ENCODE measurements around the gene ATXN7.

The ATXN7 gene

DNA sequence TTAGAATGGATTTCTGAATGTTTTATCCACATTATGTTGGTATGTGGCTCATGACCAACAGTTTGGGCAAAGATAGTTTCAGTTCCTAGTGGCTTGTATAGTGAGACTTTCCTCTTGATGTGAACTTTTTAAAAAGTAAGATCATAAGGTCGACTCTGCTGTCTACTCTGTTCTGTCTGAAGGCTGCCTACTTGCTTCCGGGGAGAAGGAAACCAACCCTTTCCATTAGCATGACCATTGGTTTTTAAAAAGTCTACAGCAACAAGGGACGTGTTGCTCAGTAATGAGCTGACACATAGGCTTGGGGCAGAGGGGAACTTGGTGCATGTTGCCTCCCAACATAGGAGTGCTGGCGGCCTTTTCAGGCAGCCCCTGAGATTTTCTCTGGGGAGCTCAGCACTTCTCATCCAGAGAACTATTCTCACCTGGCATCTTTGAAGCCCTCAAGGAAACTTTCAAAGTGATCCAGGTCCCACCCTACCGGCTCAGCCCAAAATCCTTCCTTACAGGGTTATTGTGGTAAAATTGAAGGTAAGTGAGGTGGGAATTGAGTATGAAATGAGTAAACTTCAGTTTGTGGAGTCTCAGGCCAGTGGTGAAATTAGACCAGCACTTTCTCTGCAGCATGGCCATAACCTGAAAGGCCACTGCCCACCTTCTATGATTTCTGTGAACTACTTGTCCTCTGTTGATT lies 129.0 kb downstream of the ATXN7 start:
- Histone ChIP-seq H3K27me3 (replicated peaks; ENCODE audit: control insufficient read depth, insufficient read depth, low read length) (no peaks in the 10 kb centered on the region), H3K4me3 (replicated peaks; ENCODE audit: low read depth, low read length) (no peak overlapping the region), H3K36me3 (ENCODE audit: control insufficient read depth, insufficient read depth, low read length) (peaks cover 35% of the 10 kb centered on the region)
- no peak for DNase-seq (ENCODE audit: extremely low read depth, insufficient read length)
- TF ChIP-seq, protein P1, sequence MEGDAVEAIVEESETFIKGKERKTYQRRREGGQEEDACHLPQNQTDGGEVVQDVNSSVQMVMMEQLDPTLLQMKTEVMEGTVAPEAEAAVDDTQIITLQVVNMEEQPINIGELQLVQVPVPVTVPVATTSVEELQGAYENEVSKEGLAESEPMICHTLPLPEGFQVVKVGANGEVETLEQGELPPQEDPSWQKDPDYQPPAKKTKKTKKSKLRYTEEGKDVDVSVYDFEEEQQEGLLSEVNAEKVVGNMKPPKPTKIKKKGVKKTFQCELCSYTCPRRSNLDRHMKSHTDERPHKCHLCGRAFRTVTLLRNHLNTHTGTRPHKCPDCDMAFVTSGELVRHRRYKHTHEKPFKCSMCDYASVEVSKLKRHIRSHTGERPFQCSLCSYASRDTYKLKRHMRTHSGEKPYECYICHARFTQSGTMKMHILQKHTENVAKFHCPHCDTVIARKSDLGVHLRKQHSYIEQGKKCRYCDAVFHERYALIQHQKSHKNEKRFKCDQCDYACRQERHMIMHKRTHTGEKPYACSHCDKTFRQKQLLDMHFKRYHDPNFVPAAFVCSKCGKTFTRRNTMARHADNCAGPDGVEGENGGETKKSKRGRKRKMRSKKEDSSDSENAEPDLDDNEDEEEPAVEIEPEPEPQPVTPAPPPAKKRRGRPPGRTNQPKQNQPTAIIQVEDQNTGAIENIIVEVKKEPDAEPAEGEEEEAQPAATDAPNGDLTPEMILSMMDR (IDR thresholded peaks at IDR 0.05; ENCODE audit: insufficient read depth, low read length, poor library complexity, severe bottlenecking): no peak

DNA sequence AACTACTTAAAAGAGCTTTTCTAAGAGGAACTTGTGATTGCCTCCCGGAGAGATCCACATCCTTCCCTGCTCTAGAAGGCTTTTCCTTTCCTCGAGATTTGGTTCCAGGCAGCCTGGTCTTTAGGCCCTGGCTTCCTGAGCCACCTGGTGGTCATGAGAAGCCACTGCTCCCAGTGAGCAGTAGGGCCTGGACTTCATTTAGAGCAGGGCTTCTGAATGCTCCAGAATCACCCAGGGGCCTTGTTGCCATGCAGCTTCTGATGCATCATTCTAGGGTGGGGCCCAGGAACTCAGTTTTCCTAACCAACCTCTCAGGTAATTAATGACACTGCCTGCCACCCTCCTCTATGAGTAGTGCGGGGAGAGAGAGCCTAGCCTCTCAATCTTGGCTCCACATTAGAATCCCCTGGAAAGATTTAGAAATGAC lies 130.0 kb downstream of the ATXN7 start:
- Histone ChIP-seq H3K4me3 (replicated peaks; ENCODE audit: low read depth, low read length) (no peak overlapping the region), H3K36me3 (ENCODE audit: control insufficient read depth, insufficient read depth, low read length) (peaks cover 35% of the 10 kb centered on the region), H3K27me3 (replicated peaks; ENCODE audit: control insufficient read depth, insufficient read depth, low read length) (no peaks in the 10 kb centered on the region)
- DNase-seq (ENCODE audit: extremely low read depth, insufficient read length): no peak
- TF ChIP-seq, protein P1 (IDR thresholded peaks at IDR 0.05; ENCODE audit: insufficient read depth, low read length, poor library complexity, severe bottlenecking): peak; percentile 88

DNA sequence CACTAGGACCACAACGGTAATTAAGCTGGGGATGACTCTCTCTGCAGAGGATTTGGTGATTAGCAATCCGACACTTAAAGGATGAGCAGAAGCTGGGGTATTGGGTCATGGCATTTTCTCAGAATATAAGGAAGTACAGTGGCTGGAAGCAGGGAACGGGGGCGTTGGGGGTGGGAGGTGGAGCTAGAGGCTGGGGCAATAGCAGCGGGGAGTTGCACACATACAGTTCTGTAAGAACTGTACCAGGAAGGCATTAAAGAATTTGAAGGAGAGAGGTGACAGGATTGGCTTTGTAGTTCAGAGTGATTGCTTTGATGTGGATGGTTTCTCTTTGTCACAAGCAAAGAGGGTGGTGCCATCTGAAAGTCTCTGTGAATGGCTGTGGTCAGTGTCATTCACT lies 131.4 kb downstream of the ATXN7 start:
- TF ChIP-seq, protein P1 (IDR thresholded peaks at IDR 0.05; ENCODE audit: insufficient read depth, low read length, poor library complexity, severe bottlenecking): no peak
- Histone ChIP-seq H3K27me3 (replicated peaks; ENCODE audit: control insufficient read depth, insufficient read depth, low read length) (no peaks in the 10 kb centered on the region), H3K4me3 (replicated peaks; ENCODE audit: low read depth, low read length) (no peak overlapping the region), H3K36me3 (ENCODE audit: control insufficient read depth, insufficient read depth, low read length) (peaks cover 26% of the 10 kb centered on the region)
- DNase-seq (ENCODE audit: extremely low read depth, insufficient read length): no peak

DNA sequence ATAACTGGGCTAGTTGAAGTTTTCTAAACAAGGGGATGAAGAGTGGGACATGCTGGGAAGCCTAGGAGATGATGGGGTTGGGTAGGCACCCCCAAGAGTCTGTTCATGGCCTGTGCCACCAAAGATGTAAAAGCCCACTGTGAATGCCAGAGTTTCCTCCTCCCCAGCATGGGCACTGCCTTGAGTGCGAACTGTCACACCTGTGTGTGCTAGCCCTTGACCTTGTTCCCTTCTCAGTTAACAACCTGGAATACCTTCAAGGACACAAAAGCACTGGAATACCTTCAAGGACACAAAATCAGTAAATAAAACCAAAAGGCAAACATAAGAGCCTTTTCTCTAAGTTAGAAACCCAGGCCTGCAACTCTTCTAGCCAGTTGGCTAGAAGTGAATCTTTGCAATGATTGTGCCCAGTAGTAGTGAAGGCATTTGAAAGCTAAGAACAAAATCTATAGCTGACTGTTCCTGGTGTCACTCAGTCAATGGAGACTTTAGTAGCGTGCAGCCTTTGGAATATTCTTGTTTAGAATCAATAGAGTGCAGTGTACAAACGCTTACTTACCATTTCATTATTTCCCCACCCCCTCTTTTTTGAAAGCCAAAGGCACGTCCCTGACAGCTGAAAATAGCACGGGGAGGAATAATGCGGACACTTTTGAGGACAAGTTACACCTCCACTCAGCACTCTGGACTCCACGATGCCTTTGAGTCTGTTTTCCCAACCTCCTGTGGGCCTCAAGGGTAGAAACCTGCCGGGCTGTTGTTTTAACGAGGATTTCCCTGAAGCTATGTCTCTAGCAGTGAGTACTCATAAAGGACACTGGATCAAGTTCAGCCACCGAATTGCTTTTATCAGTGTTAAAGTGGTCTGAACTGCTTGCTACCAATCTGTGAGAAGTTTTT lies 135.4 kb downstream of the ATXN7 start:
- peaks cover 16% of the 10 kb centered on the region for H3K36me3 ChIP-seq (ENCODE audit: control insufficient read depth, insufficient read depth, low read length)
- TF ChIP-seq, protein P1 (IDR thresholded peaks at IDR 0.05; ENCODE audit: insufficient read depth, low read length, poor library complexity, severe bottlenecking): no peak
- no peaks in the 10 kb centered on the region for H3K27me3 ChIP-seq (replicated peaks; ENCODE audit: control insufficient read depth, insufficient read depth, low read length)
- no peak overlapping the region for H3K4me3 ChIP-seq (replicated peaks; ENCODE audit: low read depth, low read length)
- no peak for DNase-seq (ENCODE audit: extremely low read depth, insufficient read length)

DNA sequence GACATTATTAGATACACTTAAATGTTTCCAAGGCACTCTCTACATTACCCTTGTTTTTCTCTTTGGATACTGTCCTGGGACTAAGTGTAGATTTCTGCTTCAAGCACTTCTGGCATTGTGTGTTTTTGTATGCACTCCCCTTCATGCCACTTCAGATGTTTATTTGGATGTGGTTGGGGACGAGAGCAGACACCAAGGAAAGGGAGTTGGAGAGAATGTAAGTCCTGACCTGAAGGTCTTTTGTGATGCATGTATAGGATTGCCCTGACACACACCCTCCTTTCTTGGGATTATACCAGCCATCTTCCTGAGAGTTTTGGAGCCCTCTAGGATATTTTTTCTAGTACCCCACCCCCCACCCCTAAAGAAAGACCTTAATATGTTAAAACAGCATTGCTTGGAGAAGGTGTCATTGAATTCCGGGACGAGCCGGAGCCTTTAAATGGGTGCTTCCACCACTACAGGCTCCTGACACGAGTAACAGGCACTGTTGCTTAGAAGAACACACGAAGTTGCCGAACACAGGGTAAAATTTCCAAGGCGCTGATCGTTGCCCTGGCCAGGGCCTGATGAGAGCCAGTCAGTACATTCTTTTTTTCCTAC lies 136.9 kb downstream of the ATXN7 start:
- no peak for DNase-seq (ENCODE audit: extremely low read depth, insufficient read length)
- TF ChIP-seq, protein P1 (IDR thresholded peaks at IDR 0.05; ENCODE audit: insufficient read depth, low read length, poor library complexity, severe bottlenecking): no peak
- Histone ChIP-seq H3K36me3 (ENCODE audit: control insufficient read depth, insufficient read depth, low read length) (peaks cover 14% of the 10 kb centered on the region), H3K4me3 (replicated peaks; ENCODE audit: low read depth, low read length) (no peak overlapping the region), H3K27me3 (replicated peaks; ENCODE audit: control insufficient read depth, insufficient read depth, low read length) (no peaks in the 10 kb centered on the region)

Measured in GM06990 (cell line).